ENCODE results near the gene CAMTA1. TPM values are rescaled to one million over a fixed set of nuclear protein-coding genes. Genes with fewer than 3 reads are reported as not detected.

The CAMTA1 gene
- polyA plus RNA-seq, 1 donor from 2014 or later: 162 TPM

DNA sequence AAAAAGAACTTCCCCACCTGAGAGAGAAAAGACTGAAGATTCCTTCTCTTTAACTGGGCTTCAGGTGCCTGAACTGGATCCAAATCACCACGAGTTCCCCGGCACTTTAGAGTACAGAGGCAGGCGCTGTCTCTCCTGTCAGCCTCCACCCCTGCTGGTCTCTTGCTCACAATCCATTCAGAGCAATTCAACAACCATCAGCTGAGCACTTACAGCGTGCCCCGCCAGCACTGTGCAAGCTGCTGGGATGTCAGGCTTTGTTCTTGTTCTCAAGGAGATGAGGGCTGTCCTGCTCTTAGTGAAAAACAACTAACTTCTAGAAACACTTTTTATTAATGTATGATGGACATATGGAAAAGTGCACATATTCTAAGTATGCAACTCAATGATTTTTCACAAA is 917.1 kb downstream of the CAMTA1 start:
- H3K4me3 ChIP-seq (ENCODE audit: low read length): peak overlapping the region; percentile 65
- peaks cover 17% of the 10 kb centered on the region for H3K79me2 ChIP-seq (replicated peaks; ENCODE audit: insufficient read depth, low read length)
- TF ChIP-seq MXI1 (conservative IDR thresholded peaks at IDR 0.05; ENCODE audit: poor library complexity, severe bottlenecking) (no peak), POLR2AphosphoS5 (IDR thresholded peaks at IDR 0.05) (peak; percentile 78), RAD21 (conservative IDR thresholded peaks at IDR 0.05) (no peak), TAF1 (IDR thresholded peaks at IDR 0.05; ENCODE audit: low read depth) (peak; percentile 42), SMC3 (conservative IDR thresholded peaks at IDR 0.05; ENCODE audit: poor library complexity) (peak; percentile 42), EZH2 (IDR thresholded peaks at IDR 0.05; ENCODE audit: borderline replicate concordance, insufficient read depth, low read length, poor library complexity, severe bottlenecking) (no peak), EP300 (conservative IDR thresholded peaks at IDR 0.05; ENCODE audit: poor library complexity, severe bottlenecking) (no peak), CTCF (IDR thresholded peaks at IDR 0.05; ENCODE audit: poor library complexity, severe bottlenecking) (no peak)
- TF ChIP-seq, protein P1, sequence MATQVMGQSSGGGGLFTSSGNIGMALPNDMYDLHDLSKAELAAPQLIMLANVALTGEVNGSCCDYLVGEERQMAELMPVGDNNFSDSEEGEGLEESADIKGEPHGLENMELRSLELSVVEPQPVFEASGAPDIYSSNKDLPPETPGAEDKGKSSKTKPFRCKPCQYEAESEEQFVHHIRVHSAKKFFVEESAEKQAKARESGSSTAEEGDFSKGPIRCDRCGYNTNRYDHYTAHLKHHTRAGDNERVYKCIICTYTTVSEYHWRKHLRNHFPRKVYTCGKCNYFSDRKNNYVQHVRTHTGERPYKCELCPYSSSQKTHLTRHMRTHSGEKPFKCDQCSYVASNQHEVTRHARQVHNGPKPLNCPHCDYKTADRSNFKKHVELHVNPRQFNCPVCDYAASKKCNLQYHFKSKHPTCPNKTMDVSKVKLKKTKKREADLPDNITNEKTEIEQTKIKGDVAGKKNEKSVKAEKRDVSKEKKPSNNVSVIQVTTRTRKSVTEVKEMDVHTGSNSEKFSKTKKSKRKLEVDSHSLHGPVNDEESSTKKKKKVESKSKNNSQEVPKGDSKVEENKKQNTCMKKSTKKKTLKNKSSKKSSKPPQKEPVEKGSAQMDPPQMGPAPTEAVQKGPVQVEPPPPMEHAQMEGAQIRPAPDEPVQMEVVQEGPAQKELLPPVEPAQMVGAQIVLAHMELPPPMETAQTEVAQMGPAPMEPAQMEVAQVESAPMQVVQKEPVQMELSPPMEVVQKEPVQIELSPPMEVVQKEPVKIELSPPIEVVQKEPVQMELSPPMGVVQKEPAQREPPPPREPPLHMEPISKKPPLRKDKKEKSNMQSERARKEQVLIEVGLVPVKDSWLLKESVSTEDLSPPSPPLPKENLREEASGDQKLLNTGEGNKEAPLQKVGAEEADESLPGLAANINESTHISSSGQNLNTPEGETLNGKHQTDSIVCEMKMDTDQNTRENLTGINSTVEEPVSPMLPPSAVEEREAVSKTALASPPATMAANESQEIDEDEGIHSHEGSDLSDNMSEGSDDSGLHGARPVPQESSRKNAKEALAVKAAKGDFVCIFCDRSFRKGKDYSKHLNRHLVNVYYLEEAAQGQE (IDR thresholded peaks at IDR 0.05; ENCODE audit: borderline replicate concordance): peak; percentile 15
- H3K9ac ChIP-seq (ENCODE audit: low read length): peak overlapping the region; percentile 71
- peaks cover 13% of the 10 kb centered on the region for H3F3A ChIP-seq (ENCODE audit: insufficient read depth, low read length, poor library complexity, severe bottlenecking)
- no peaks in the 10 kb centered on the region for H3K9me3 ChIP-seq (ENCODE audit: low read length)
- peak overlapping the region; percentile 71 for H3K4me2 ChIP-seq (ENCODE audit: low read length)
- no peaks in the 10 kb centered on the region for H3K27me3 ChIP-seq (ENCODE audit: insufficient read depth, low read depth, low read length)
- H2AFZ ChIP-seq (ENCODE audit: low read depth, low read length): no peak overlapping the region
- H4K20me1 ChIP-seq (ENCODE audit: insufficient read depth): peaks cover 9% of the 10 kb centered on the region
- peak overlapping the region; percentile 84 for H3K27ac ChIP-seq (ENCODE audit: low read length)
- no peaks in the 10 kb centered on the region for H3K9me2 ChIP-seq (ENCODE audit: insufficient read depth, low read length)
- no peaks in the 10 kb centered on the region for H3K36me3 ChIP-seq (ENCODE audit: insufficient read depth, low read length)

- peaks cover 9% of the 10 kb centered on the region for H4K20me1 ChIP-seq (ENCODE audit: insufficient read depth)
- peak overlapping the region; percentile 71 for H3K9ac ChIP-seq (ENCODE audit: low read length)
- no peaks in the 10 kb centered on the region for H3K36me3 ChIP-seq (ENCODE audit: insufficient read depth, low read length)
- H3F3A ChIP-seq (ENCODE audit: insufficient read depth, low read length, poor library complexity, severe bottlenecking): peaks cover 13% of the 10 kb centered on the region
- no peak overlapping the region for H2AFZ ChIP-seq (ENCODE audit: low read depth, low read length)
- H3K4me3 ChIP-seq (ENCODE audit: low read length): peak overlapping the region; percentile 65
- peaks cover 29% of the 10 kb centered on the region for H3K79me2 ChIP-seq (replicated peaks; ENCODE audit: insufficient read depth, low read length)
- H3K9me3 ChIP-seq (ENCODE audit: low read length): no peaks in the 10 kb centered on the region
- peak overlapping the region; percentile 84 for H3K27ac ChIP-seq (ENCODE audit: low read length)
- no peak for TF ChIP-seq EP300 (conservative IDR thresholded peaks at IDR 0.05; ENCODE audit: poor library complexity, severe bottlenecking)
- no peak for TF ChIP-seq TAF1 (IDR thresholded peaks at IDR 0.05; ENCODE audit: low read depth)
- TF ChIP-seq, protein P1 (IDR thresholded peaks at IDR 0.05; ENCODE audit: borderline replicate concordance): no peak
- no peak for TF ChIP-seq EZH2 (IDR thresholded peaks at IDR 0.05; ENCODE audit: borderline replicate concordance, insufficient read depth, low read length, poor library complexity, severe bottlenecking)
- TF ChIP-seq RAD21 (conservative IDR thresholded peaks at IDR 0.05): no peak
- TF ChIP-seq POLR2AphosphoS5 (IDR thresholded peaks at IDR 0.05): no peak
- TF ChIP-seq CTCF (IDR thresholded peaks at IDR 0.05; ENCODE audit: poor library complexity, severe bottlenecking): no peak
- TF ChIP-seq MXI1 (conservative IDR thresholded peaks at IDR 0.05; ENCODE audit: poor library complexity, severe bottlenecking): no peak
- TF ChIP-seq SMC3 (conservative IDR thresholded peaks at IDR 0.05; ENCODE audit: poor library complexity): no peak
- H3K4me2 ChIP-seq (ENCODE audit: low read length): peak overlapping the region; percentile 71
- no peaks in the 10 kb centered on the region for H3K9me2 ChIP-seq (ENCODE audit: insufficient read depth, low read length)
- H3K27me3 ChIP-seq (ENCODE audit: insufficient read depth, low read depth, low read length): no peaks in the 10 kb centered on the region
These were observed 918.3 kb downstream of the CAMTA1 start for GRCh38 chr1:7703321-7704213.

Data from neural cell (in vitro differentiated cells).